ENCODE results near the gene NHLRC2.

The NHLRC2 gene

GRCh38 chr10:113927440-113927839 lies 73.0 kb downstream of the NHLRC2 start:
- no peak overlapping the region for H3K27ac ChIP-seq
- in situ Hi-C loops (cut with HindIII; ENCODE audit: low pct_ligation_motif_present, low sequenced_read_pairs) = no loop called here
- DNase-seq = no peak
- TF ChIP-seq CTCF (IDR thresholded peaks at IDR 0.05; ENCODE audit: low read depth, low read length, missing control alignments) = no peak
- H3K27me3 ChIP-seq (replicated peaks) = no peaks in the 10 kb centered on the region
- H3K4me3 ChIP-seq (ENCODE audit: low read depth, low read length) = no peak overlapping the region
- no peaks in the 10 kb centered on the region for H3K36me3 ChIP-seq (replicated peaks)

GRCh38 chr10:113928830-113929229 lies 74.4 kb downstream of the NHLRC2 start:
- Histone ChIP-seq H3K36me3 (replicated peaks) (no peaks in the 10 kb centered on the region), H3K27me3 (replicated peaks) (no peaks in the 10 kb centered on the region), H3K4me3 (ENCODE audit: low read depth, low read length) (no peak overlapping the region), H3K27ac (no peak overlapping the region)
- TF ChIP-seq CTCF (IDR thresholded peaks at IDR 0.05; ENCODE audit: low read depth, low read length, missing control alignments) = no peak
- no peak for DNase-seq
- in situ Hi-C loops (cut with HindIII; ENCODE audit: low pct_ligation_motif_present, low sequenced_read_pairs) = no loop called here

- no peak for DNase-seq
- TF ChIP-seq CTCF (IDR thresholded peaks at IDR 0.05; ENCODE audit: low read depth, low read length, missing control alignments) = no peak
- no peak overlapping the region for H3K27ac ChIP-seq
- in situ Hi-C loops (cut with HindIII; ENCODE audit: low pct_ligation_motif_present, low sequenced_read_pairs) = no loop called here
- no peaks in the 10 kb centered on the region for H3K36me3 ChIP-seq (replicated peaks)
- H3K4me3 ChIP-seq (ENCODE audit: low read depth, low read length) = no peak overlapping the region
- no peaks in the 10 kb centered on the region for H3K27me3 ChIP-seq (replicated peaks)
Observed at GRCh38 chr10:113929522-113929921, 75.1 kb downstream of the NHLRC2 start.

GRCh38 chr10:113930482-113931057 lies 76.1 kb downstream of the NHLRC2 start:
- H3K4me3 ChIP-seq (ENCODE audit: low read depth, low read length) = no peak overlapping the region
- DNase-seq = no peak
- no peaks in the 10 kb centered on the region for H3K27me3 ChIP-seq (replicated peaks)
- H3K36me3 ChIP-seq (replicated peaks) = no peaks in the 10 kb centered on the region
- in situ Hi-C loops (cut with HindIII; ENCODE audit: low pct_ligation_motif_present, low sequenced_read_pairs) = no loop called here
- no peak overlapping the region for H3K27ac ChIP-seq
- TF ChIP-seq CTCF (IDR thresholded peaks at IDR 0.05; ENCODE audit: low read depth, low read length, missing control alignments) = no peak

- DNase-seq = no peak
Observed at GRCh38 chr10:113932854-113933253, 78.4 kb downstream of the NHLRC2 start.

More at GRCh38 chr10:113932854-113933253, 78.4 kb downstream of the NHLRC2 start:
- Histone ChIP-seq H3K4me3 (ENCODE audit: low read depth, low read length) (no peak overlapping the region), H3K27me3 (replicated peaks) (no peaks in the 10 kb centered on the region), H3K36me3 (replicated peaks) (no peaks in the 10 kb centered on the region), H3K27ac (no peak overlapping the region)
- TF ChIP-seq CTCF (IDR thresholded peaks at IDR 0.05; ENCODE audit: low read depth, low read length, missing control alignments) = no peak
- in situ Hi-C loops (cut with HindIII; ENCODE audit: low pct_ligation_motif_present, low sequenced_read_pairs) = no loop called here

All from brain microvascular endothelial cell (primary cell).